DMS114 treated with DMSO at 0.1 percent for 48 hours (cell line): ENCODE measurements around the gene PCSK4.
"Not testable (repeated sequence)": the region's sequence is repeated elsewhere in the genome, so short reads cannot be mapped to it uniquely, and the experiment has no call there.

Source experiments
- DNase-seq: peaks from one replicate; lab custom pipeline; 2025; ENCODE audit not compliant: unreplicated experiment; lab: John Stamatoyannopoulos, UW

PCSK4 gene

DNA sequence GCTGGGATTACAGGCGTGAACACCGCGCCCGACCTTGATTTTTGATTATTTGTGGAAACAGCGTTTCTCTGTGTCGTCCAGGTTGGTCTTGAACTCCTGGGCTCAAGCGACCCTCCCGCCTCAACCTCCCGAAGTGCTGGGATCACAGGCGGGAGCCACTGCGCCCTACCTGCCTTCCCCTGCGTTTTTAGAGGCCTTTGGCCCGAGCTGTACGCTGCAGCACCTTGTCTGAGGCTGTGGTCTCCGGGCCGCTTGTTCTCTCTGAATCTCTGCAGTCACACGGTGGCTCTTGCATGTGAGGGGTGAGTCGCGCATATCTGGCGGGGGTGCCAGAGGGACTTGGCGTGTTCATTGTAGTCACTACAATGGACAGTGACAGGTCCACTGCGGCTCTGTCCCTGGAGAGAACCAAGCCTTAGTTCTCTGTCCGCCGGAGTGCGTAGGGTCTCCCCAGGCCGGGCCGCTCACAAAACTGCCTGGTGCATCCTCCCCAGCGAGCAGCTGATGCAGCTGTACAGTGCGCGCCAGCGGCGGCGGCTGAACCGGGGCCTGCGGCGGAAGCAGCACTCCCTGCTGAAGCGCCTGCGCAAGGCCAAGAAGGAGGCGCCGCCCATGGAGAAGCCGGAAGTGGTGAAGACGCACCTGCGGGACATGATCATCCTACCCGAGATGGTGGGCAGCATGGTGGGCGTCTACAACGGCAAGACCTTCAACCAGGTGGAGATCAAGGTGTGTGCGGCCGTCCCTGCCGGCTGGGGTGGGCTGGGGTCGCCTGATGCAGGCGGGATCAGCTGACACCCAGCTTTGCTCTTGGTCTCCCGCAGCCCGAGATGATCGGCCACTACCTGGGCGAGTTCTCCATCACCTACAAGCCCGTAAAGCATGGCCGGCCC lies 50.4 kb downstream of the PCSK4 start:
- not testable (repeated sequence) for DNase-seq

DNA sequence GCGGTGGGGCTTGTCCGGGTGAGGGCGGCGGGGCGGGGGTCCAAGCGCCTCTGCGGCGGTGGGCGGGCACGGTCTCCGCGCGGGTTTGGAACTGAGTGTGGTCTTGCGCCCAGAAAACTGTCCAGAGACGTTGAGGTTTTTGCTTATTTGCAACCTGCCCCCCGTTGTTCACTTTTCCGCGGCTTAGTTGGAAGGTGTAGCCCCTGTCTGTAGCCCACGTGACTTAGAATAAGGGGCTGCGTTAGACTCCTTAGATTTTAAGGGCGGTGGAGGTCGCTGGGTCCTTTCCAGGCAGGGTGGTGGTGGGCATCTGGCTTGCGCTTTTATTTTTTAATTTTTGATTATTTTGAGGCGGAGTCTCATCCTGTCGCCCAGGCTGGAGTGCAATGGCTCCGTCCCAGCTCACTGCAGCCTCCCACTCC lies 51.2 kb downstream of the PCSK4 start:
- no peak for DNase-seq

DNA sequence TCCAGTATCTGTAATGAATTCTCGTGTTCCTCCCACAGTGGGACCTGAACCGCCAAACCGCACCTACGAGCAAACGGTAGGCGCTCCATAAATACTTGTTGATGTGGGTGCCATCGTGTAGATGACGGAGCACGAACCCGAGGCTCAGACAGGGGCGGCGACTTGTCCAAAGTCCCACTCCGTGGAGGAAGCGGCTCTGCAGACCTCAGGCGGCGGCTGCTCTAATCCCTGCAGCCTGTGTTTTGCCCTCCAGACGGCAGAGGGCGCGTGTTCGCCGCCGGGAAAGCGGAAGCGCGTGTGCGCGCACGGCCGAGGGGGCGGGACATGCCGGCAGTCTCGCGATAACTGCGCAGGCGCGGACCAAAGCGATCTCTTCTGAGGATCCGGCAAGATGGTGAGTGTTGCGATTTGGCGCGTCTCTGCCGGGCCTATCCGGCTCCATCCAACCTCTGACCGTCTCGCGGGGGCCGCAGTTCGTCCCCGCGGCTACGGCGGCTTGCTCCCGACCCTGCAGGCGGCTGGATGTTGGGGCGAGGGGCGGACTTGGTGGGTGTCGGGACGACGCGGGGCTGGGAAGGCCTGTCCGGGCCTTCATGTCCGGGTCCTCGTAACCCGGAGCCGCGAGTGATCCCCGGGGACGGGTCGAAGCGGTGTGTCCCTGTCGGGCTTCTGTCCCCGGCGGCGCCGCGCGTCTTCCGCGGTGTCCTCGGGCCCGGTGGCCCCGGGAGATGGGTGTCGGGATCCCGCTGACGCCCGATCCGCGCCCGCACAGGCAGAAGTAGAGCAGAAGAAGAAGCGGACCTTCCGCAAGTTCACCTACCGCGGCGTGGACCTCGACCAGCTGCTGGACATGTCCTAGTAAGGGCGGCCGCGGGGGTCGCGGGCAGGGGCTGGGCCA lies 51.9 kb downstream of the PCSK4 start, which contains the start of gene RPS15:
Gene RPS15 (plus strand): TSS at position 362 of the 898 bp plus-strand sequence. CDS start 30 bp downstream, at position 392.
- peak; percentile 71 for DNase-seq

DNA sequence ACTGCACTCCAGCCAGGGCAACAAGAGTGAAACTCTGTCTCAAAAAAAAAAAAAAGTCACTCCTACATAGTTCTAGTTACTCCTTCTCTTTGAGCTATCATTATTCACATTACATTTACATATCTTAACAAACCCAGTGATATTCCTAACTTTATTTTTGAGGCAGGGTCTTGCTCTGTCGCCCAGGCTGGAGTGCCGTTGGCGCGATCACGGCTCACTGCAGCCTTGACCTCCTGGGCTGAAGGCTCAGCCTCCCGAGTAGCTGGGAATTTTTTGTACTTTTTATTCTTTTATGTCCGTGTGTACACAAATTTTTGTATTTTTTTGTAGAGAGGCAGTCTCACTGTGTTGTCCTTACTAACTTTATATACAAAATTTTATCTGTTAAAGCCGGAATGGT lies 52.5 kb downstream of the PCSK4 start:
- DNase-seq, result no peak

DNA sequence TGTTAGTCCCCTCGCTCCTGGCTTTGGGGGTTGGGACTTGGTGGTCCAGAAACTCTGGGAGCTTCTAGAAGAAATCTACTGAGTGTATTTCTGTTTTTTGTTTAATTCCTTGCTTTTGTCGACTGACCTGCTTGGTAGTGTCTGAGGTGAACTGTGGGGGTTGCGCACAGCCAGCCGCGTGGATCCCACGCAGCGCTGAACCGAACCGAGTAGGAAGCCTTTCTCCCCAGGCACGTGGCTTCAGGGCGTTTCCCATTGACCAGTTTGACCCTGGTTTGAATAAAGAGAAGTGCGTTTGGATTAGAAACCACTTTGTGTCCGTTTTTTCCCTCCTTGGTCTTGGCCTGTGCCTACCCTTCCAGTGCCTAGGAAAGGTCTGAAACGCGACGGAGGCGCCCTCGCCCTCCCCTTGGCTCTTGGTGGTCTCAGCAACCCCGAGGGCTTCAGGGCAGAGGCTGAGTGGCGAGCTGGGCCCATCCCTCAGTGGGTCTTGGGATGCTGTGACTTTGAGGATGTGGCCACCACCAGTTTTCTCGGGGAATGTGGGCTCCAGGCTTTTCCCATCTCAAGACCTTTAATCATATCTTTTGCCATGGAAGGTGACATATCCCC lies 54.7 kb downstream of the PCSK4 start:
- no peak for DNase-seq

DNA sequence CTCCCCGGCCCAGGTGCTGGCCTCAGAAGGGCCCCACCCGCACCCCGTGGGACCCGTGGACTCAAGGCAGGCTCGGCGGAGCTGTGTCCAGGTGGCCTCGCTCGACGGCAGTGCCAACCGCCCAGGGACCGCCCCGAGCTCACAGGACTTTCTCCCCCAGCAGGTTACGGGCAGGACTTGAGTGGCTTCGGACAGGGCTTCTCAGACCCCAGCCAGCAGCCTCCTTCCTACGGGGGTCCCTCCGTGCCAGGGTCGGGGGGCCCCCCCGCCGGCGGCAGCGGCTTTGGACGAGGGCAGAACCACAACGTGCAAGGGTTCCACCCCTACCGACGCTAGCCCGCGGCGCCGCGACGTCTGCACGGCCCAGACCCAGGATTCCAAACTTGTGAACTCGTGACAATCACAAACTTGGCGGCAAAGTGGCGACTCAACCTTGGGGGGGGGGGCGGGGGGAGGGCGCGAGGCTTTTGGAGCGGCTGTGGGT lies 55.5 kb downstream of the PCSK4 start:
- no peak for DNase-seq

DNA sequence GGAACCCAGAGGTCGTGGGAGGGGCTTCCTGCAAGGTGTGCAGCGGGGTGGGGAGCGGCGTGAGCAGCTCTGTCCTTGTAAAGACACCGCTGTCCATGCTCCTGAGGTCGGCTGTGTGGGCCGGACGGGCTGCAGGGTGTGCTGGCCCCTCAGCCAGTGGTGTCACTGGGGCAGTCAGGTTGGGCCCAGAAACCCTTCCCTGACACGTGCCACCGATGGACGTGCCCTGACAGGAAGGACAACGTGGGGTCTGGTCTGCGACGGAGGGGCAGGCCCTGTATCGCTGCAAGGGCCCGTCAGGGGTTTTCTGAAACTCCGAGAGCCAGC lies 56.1 kb downstream of the PCSK4 start:
- DNase-seq, result no peak

DNA sequence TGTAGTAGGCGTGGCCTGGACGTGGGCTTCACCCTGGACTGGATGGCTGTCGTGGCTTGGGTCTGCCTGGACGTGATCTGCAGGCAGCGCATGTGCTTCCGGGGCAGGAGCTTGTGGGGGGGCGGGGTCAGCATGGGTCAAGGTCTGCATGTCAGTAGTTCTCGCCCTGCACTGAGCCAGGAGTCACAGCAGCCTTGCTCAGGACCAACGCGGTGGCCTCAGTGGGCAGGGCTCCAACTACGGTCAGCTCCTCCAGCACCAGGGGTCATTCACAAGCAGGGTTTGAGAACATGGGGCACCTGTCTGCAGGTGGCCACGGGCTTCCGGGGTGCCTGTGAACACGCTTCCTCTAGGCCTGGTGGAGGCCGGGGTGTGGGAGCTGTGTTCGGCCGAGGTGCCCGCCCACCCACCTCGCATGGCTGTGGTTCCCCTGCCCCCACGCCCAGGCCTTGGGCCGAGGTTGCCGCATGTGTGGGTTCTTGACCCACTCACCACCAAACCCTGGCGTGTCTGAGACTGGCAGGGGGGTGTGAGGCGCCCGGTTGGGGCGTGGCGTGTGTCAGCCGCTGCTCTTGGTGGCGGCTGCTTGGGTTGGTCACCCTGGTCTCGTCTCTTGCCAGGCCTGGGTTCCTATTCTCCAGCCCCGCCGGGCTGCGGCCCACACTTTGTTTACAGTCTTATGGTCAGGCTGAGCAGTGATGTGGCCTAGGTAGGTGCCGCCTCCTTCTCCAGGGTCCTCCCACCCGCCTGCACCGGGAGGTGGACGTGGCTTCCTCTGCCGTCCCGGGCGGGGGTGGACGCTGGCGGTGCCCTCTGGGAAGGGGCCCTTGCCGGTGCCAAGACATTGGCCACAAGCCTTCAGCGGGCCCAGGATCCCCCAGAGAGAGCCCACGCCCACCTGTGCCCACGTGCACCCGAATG lies 56.8 kb downstream of the PCSK4 start:
- DNase-seq, result no peak

DNA sequence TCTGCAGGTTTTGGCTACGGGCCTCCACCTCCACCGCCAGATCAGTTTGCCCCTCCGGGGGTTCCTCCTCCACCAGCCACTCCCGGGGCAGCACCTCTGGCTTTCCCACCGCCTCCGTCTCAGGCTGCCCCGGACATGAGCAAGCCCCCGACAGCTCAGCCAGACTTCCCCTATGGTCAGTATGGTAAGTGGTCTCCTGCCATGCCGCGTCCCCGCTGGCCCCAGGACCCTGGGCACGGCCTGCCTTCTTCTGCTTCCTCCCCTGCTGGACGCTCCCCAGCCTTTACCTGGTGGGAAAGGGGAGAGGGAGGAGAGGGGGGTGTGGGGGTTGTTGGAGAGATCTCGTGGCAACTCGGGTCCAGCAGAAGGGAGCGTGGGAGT lies 57.7 kb downstream of the PCSK4 start:
- DNase-seq, result no peak

DNA sequence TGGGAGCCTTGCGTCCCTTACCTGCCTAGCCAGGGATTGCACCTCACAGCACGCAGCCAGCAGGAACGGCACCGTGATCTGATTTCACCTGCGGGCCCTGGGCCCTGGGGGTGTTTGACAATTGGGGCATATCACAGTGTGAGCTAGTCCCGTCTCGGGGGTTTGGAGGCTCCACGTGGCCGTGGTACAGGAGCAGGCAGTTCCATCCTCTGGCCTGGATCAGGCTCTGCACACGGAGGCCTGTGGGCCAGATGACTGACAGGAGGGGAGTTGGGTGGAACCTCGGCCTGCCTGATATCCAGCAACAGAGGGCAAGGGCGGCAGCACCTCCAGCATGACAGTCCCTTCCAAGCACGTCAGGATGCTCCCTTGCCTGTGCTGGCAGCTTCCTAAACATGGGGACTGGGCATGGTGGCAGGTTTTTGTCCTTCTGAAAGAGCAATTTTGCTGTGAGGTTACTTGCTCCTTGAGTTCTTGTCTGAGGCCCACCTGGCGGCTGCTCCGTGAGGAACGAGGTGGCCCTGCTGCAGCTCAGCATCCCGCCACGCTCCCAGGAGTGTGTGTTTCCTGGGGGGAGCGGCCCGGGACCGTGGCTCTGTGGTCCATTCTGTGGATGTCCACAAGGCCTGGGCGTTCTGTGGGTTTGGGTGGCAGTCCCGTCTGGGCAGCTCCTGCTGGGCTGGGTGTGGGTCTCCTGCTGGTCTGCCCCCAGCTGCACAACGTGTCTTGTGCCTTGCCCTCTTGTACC lies 58.2 kb downstream of the PCSK4 start:
- no peak for DNase-seq
